NCI-H1436 (cell line): Measurements from ENCODE around the gene ELOVL4.

ENCODE experiments used
- DNase-seq: peaks from one replicate; lab custom pipeline; 2025; lab: John Stamatoyannopoulos, UW

The ELOVL4 gene

GRCh38 chr6:79947191-79948186 lies at the start of gene ELOVL4:
TSS of gene ELOVL4 (minus strand) at chr6:79947553. CDS start at chr6:79947279, 274 bp downstream.
- DNase-seq: peak; percentile 81

- no peak for DNase-seq
Measured at GRCh38 chr6:79993911-79994309, 46.6 kb upstream of the ELOVL4 start.

DNA sequence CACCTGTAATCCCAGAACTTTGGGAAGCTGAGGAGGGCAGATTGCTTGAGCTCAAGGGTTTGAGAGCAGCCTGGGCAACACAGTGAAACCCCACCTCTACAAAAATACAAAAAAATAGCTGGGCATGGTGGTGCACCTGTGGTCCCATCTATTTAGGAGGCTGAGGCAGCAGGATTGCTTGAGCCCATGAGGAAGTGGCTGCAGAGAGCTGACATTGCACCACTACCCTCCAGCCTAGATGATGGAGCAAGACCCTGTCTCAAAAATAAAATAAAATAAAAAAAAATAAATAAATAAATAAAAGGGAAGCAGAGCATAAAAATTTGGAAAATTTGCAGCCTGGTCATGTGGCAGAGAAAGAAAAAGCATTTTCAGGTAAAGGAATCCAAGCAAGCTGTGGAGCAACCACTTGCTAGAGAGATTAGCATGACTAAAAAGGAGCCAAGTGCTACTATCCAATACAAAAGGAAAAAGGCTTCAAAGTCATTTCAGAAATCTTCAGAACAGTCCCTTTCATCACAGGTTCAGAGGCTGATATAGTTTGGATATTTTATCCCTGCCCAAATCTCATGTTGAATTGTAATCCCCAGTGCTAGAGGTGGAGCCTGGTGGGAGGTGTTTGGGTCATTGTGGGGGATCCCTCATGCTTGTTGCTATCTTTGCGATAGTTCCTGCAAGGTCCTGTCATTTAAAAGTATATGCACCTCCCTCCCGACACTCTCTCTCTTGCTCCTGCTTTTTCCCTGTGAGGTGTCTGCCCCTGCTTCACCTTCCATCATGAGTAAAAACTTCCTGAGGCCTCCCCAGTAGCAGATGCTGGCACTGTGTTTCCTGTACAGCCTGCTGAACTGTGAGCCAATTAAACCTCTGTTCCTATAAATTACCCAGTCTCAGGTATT lies 45.9 kb upstream of the ELOVL4 start:
- DNase-seq: no peak

DNA sequence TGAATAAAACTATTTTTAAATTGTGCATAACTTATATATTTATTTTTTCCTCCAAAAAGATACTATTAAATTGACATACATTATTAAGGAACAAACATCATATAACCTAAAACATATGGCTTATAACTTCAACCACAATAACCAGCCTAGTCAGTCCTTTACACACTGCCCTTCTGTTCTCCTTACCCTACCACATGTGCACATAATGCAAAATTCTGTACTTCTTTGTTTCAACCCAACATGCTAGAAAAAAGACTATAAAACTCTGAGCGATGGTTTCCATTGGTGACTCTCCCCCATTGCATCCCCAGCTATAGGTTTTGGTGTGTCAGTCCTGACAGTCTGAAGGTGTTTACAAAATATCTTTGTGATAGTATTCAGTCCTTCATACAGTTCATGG lies 42.3 kb upstream of the ELOVL4 start:
- no peak for DNase-seq

GRCh38 chr6:79985128-79985527 lies 37.8 kb upstream of the ELOVL4 start:
- DNase-seq: no peak

- DNase-seq: no peak
Measured at GRCh38 chr6:79984261-79984660, 36.9 kb upstream of the ELOVL4 start.

GRCh38 chr6:79981652-79982051 lies 34.3 kb upstream of the ELOVL4 start:
- no peak for DNase-seq

DNA sequence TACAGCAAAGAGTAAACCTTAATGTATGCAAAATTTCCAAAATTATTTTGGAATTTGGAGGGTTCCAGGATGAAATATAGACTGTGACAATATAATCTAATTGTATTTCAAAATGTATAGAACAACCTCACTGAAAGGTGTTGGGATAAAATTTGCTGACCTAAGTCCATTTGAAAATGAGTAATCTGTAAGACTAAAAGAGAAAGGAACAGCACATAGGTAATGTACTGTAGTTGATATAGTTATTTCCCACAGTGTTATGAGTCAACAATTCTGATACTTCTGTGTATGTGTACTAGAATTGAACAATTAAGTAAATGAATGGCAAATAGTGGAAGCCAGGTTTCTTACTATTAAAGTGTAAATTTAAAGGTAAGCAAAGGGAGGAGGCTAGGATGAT lies 23.8 kb upstream of the ELOVL4 start:
- no peak for DNase-seq

- no peak for DNase-seq
Measured at GRCh38 chr6:79969784-79970183, 22.4 kb upstream of the ELOVL4 start.

- DNase-seq: no peak
Measured at GRCh38 chr6:79967178-79967577, 19.8 kb upstream of the ELOVL4 start.

GRCh38 chr6:79964607-79965081 lies 17.3 kb upstream of the ELOVL4 start:
- no peak for DNase-seq

- no peak for DNase-seq
Measured at GRCh38 chr6:79954849-79955248, 7.5 kb upstream of the ELOVL4 start.

DNA sequence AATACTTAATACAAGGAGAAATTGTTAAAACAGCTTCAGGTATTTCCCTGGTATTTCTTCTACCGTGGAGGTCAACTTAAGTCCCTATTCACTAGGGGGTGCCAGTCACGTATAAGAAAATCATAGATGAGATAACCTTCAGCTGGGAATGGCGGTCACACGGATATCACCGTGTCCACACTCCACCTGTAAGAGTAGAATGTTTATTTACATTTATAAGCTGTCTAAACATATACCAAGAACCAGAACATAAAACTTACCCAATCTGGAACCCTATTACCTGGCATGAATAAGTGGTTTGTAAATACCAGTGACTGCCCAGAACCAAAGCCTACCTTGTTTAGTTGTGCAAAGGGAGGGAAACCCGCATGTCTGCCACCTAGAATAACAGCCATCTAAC lies 1.9 kb upstream of the ELOVL4 start:
- peak; percentile 76 for DNase-seq

DNA sequence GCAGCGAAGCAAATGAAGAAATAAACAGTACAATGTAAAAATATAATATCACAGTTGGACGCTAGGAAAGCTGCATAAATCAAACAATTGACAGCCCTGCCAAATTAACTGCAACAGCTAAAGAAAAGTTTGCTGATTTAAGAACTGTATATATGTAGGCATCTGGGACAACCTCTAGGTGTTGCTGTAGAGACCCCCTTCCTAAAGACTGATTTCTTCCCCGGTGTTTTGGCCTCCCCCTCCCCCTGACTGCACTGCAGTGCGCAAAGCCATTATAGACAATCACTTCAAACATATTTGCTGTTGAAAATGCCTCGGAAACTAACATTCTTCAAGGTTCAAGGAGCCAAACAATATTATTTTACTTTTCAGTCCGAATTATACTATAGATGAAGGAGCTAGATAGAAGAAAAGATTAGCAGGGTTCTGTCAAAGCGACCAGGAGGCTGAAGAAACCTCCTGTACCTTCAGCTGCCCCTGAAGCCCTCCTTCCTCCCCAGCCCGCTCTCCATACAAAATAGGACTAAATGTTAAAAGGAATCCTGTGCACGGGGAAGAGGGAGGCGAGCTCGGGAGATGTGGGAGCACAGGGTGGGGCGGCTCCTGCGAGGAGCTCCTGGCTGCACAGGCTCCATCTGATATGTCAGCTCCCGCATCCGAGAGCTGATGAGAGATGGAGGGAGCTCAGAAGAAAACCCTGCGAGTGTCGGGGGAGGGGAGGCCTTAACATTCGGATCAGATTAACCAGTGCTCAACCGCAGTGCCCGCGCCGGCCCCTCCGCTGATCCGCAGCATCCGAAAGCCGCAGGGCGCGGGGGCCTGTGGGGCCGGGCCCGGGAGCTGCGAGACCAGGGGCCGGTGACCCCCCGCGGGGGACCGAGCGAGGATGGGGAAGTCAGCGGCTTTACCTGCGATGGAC lies 822 bp downstream of the ELOVL4 start:
- peak; percentile 21 for DNase-seq

GRCh38 chr6:79943133-79943532 lies 4.2 kb downstream of the ELOVL4 start:
- DNase-seq: no peak

GRCh38 chr6:79941489-79942151 lies 5.7 kb downstream of the ELOVL4 start:
- DNase-seq: no peak

DNA sequence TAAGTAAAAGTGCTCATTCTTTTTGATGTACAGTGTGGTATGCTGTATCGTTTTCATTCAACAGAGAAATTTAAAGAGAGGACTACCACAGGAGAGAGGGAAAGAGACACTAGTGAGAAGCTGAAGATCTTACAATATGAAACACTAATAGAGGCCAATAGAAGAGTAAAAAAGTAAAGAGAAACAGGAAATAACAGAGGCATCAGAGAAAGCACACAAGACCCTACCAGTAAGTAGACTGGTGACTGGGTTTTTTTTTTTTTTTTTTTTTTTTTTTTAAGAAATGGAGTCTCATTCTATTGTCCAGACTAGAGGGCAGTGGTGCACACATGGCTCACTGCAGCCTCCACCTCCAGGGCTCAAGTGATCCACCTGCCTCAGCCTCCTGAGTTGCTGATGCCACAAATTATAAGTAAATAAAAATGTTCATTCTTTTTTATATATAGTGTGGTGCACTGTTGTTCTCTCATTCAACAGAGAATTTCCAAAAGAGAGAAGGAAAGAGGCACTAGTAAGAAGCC lies 18.8 kb downstream of the ELOVL4 start:
- no peak for DNase-seq

DNA sequence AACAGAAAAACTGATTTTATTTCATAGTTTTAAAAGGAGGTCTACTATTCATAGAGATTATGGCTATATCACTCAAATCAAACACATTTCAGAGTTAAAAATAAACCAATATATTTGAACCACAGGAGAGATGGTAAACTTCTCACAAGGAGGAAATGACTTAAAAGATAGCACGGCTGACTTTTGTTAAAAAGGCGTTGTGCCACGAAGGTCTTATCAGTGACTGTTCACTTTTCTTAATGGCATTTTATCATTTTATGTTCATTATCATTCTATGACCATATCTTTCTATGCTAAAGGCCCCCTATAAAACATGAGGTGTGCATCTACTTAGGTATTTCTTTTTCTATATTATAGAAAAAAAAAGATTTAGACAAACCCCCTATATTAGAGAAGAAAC lies 19.6 kb downstream of the ELOVL4 start:
- no peak for DNase-seq

DNA sequence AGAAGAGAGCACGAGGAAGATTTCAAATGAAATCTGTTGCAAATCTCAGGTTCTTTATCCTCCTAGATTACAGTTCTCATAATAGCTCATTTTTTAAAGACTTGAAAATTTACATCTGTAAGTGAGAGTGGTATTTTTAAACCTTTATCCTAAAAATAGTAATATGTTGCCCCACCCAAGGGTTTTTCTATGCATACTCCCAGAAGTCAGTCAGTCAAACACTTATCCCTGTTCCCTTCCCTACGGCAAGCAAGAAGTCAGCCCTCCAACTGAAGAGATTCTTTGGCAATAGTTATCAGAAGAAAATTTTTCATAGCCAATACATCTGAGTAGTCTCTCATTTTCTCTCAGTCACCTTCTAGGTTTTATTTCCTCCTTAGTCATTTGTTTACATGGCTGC lies 24.1 kb downstream of the ELOVL4 start:
- no peak for DNase-seq

GRCh38 chr6:79922018-79922417 lies 25.3 kb downstream of the ELOVL4 start:
- no peak for DNase-seq

DNA sequence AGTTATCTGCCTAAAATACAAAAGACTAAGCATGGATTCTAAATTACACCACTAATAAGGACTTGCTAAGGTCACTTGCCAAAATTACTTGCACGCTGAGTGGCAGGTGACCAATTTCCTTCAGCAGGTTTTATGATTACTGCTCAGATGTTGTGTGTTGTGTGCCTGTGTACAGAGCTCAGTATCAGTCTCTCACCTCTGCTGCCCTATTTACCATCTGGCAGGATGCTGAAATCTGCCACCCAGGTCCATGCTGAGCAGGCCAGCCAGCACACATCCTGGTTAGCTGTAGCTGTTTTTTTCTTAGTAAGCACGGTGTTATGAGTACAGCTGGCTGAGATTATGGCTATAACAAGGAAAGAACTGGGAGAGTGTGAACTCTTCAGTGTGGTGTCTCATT lies 34.0 kb downstream of the ELOVL4 start:
- no peak for DNase-seq
